ENCODE results near the gene ADAM17. TPM values are rescaled to one million over a fixed set of nuclear protein-coding genes. Genes with fewer than 3 reads are reported as not detected.

The ADAM17 gene
- total and polyA plus RNA-seq, 2 of the 8 experiments (the other 6 are each of a cell fraction or from before 2014, with no cell fraction given): 6.5 to 23.5 TPM

- Histone ChIP-seq H2BK120ac (replicated peaks; ENCODE audit: low read depth, low read length) (no peak overlapping the region), H3K9ac (replicated peaks in 1 of 4; ENCODE audit: extremely low read depth in 1 of 4, low read depth in 3 of 4, low read length in 3 of 4) (no peak overlapping the region), H3K79me2 (ENCODE audit: control insufficient read depth in 1 of 2, insufficient read depth in 2 of 2, low read length in 2 of 2) (peaks cover 3 to 18% of the 10 kb centered on the region in 2 experiments; a peak in 3 of 4 replicates), H4K5ac (ENCODE audit: insufficient read length, low read depth, low read length) (no peak overlapping the region), H4K91ac (replicated peaks; ENCODE audit: insufficient read length, low read length) (no peak overlapping the region), H3K27me3 (replicated peaks in 1 of 4; ENCODE audit: control insufficient read depth in 3 of 4, extremely low read depth in 1 of 4, insufficient read depth in 3 of 4, low read length in 3 of 4) (no peaks in the 10 kb centered on the region), H3K27ac (ENCODE audit: low read depth, low read length) (no peak overlapping the region), H3K18ac (ENCODE audit: extremely low read depth, low read length) (no peak overlapping the region), H3K79me1 (ENCODE audit: low read depth, low read length) (no peaks in the 10 kb centered on the region), H3K4me2 (ENCODE audit: insufficient read depth in 1 of 2, low read depth in 2 of 2, low read length in 2 of 2) (no peak overlapping the region), H2BK15ac (ENCODE audit: low read length) (no peak overlapping the region), H3K4ac (replicated peaks; ENCODE audit: insufficient read length, low read depth, low read length) (peak overlapping the region; percentile 67), H3K9me3 (ENCODE audit: insufficient read depth in 2 of 2, low read depth in 1 of 2, low read length in 1 of 2) (no peaks in the 10 kb centered on the region), H2BK20ac (ENCODE audit: low read length) (no peak overlapping the region), H3K4me3 (ENCODE audit: extremely low read depth in 1 of 4, insufficient read depth in 2 of 4, low read depth in 3 of 4, low read length in 4 of 4) (no peak overlapping the region), H4K8ac (ENCODE audit: extremely low read depth, insufficient read depth, low read length) (no peak overlapping the region), H3K14ac (ENCODE audit: insufficient read length) (no peak overlapping the region), H3K56ac (replicated peaks; ENCODE audit: insufficient read length, low read depth, low read length) (no peak overlapping the region), H2BK12ac (ENCODE audit: low read depth, low read length) (no peak overlapping the region), H3K36me3 (ENCODE audit: control insufficient read depth in 2 of 4, insufficient read depth in 4 of 4, low read length in 3 of 4) (no peaks in the 10 kb centered on the region), H3K23me2 (ENCODE audit: low read depth, low read length) (peaks cover 6% of the 10 kb centered on the region), H4K20me1 (replicated peaks in 1 of 2; ENCODE audit: control insufficient read depth in 1 of 2, insufficient read depth in 2 of 2, low read length in 2 of 2) (peaks cover 0 to 2% of the 10 kb centered on the region in 2 experiments), H2AK5ac (ENCODE audit: low read depth, low read length) (no peak overlapping the region), H2BK5ac (ENCODE audit: low read depth, low read length) (no peak overlapping the region), H3K4me1 (replicated peaks in 1 of 4; ENCODE audit: control insufficient read depth in 3 of 4, insufficient read depth in 4 of 4, low read length in 3 of 4) (peaks cover 0 to 3% (median 0%) of the 10 kb centered on the region in 4 experiments; a peak in 1 of 7 replicates), H3K23ac (ENCODE audit: insufficient read length) (no peak overlapping the region), H2AFZ (ENCODE audit: low read length) (no peak overlapping the region)
- POLR2A ChIA-PET (ENCODE audit: partially characterized antibody): interaction anchor here (1.0 to 1.8 kb wide), 2 partner anchors 70 to 72 kb away, joined by 3 to 4 read pairs; partner anchors contain the start of gene YWHAQ
- CTCF ChIA-PET (ENCODE audit: partially characterized antibody): interaction anchor here (1.5 kb wide), 1 partner anchor 211 kb away, joined by 3 read pairs; no protein-coding TSS in a partner anchor
- no peak for TF ChIP-seq SIX5 (IDR thresholded peaks at IDR 0.05; ENCODE audit: low read depth, low read length)
- TF ChIP-seq SP4 (IDR thresholded peaks at IDR 0.05; ENCODE audit: low read length): no peak
- no peak for TF ChIP-seq SP2 (IDR thresholded peaks at IDR 0.05; ENCODE audit: low read length)
- FAIRE-seq (no peak), DNase-seq (ENCODE audit: low read depth in 1 of 2, low spot score in 2 of 2) (no peak)
- 96% methylated on average over 1 of the region's 1 CpG; no CpG with 5 or more reads in 1 of the 2 experiments for WGBS, 2 experiments (ENCODE audit: extremely low coverage in 1 of 2, insufficient coverage in 1 of 2, insufficient read length in 1 of 2, insufficient replicate concordance in 2 of 2, low coverage in 1 of 2, low lambda C conversion rate in 2 of 2, missing lambda C conversion rate in 1 of 2)
Measured at GRCh38 chr2:9558948-9559381, 3.3 kb upstream of the ADAM17 start.

Measured in H1 (cell line).